ENCODE measurements around the gene SLIT3.

Gene SLIT3

GRCh38 chr5:169260896-169261569 is 39.9 kb downstream of the SLIT3 start:
- peak; percentile 58 for DNase-seq (ENCODE audit: low read depth)
- no peak overlapping the region for H3K4me3 ChIP-seq (ENCODE audit: low read depth, low read length)
- TF ChIP-seq CTCF (IDR thresholded peaks at IDR 0.05; ENCODE audit: control insufficient read depth, extremely low read depth, insufficient read depth) = no peak

- no peak overlapping the region for H3K4me3 ChIP-seq (ENCODE audit: low read depth, low read length)
- no peak for TF ChIP-seq CTCF (IDR thresholded peaks at IDR 0.05; ENCODE audit: control insufficient read depth, extremely low read depth, insufficient read depth)
- DNase-seq (ENCODE audit: low read depth) = no peak
These were observed 42.5 kb downstream of the SLIT3 start for GRCh38 chr5:169258372-169259000.

GRCh38 chr5:169256191-169256590 is 44.7 kb downstream of the SLIT3 start:
- DNase-seq (ENCODE audit: low read depth) = no peak
- TF ChIP-seq CTCF (IDR thresholded peaks at IDR 0.05; ENCODE audit: control insufficient read depth, extremely low read depth, insufficient read depth) = no peak
- no peak overlapping the region for H3K4me3 ChIP-seq (ENCODE audit: low read depth, low read length)

GRCh38 chr5:169253071-169253470 is 47.9 kb downstream of the SLIT3 start:
- DNase-seq (ENCODE audit: low read depth) = no peak
- no peak for TF ChIP-seq CTCF (IDR thresholded peaks at IDR 0.05; ENCODE audit: control insufficient read depth, extremely low read depth, insufficient read depth)
- H3K4me3 ChIP-seq (ENCODE audit: low read depth, low read length) = no peak overlapping the region

GRCh38 chr5:169251333-169252084 is 49.4 kb downstream of the SLIT3 start:
- no peak overlapping the region for H3K4me3 ChIP-seq (ENCODE audit: low read depth, low read length)
- no peak for TF ChIP-seq CTCF (IDR thresholded peaks at IDR 0.05; ENCODE audit: control insufficient read depth, extremely low read depth, insufficient read depth)
- DNase-seq (ENCODE audit: low read depth) = no peak

GRCh38 chr5:169250887-169251286 is 50.1 kb downstream of the SLIT3 start:
- H3K4me3 ChIP-seq (ENCODE audit: low read depth, low read length) = no peak overlapping the region
- no peak for TF ChIP-seq CTCF (IDR thresholded peaks at IDR 0.05; ENCODE audit: control insufficient read depth, extremely low read depth, insufficient read depth)
- no peak for DNase-seq (ENCODE audit: low read depth)
